GM13976 (cell line): ENCODE measurements around the gene CACNG5.

Source experiments
- DNase-seq: peaks from one replicate; pipeline ENCODE4 v3.0.0; 2012; ENCODE audit warnings: low spot score
- in situ Hi-C: fragments of 300-500 bp; cut with MboI; formaldehyde crosslinking; loops from one replicate; pipeline ENCODE4 v1.12.0; 2022; ENCODE audit warnings: low sequenced_read_pairs, mixed read lengths, inconsistent platforms; ENCODE audit not compliant: unreplicated experiment
- TF ChIP-seq, protein P1 (sequence below): IDR thresholded peaks from 2 replicates; pipeline ENCODE4 v1.5.1; 2012; ENCODE audit warnings: borderline replicate concordance, mild to moderate bottlenecking; ENCODE audit not compliant: insufficient read depth; ENCODE audit errors: extremely low read depth, missing control alignments, control extremely low read depth

Gene CACNG5

GRCh38 chr17:66903781-66904180, 68.9 kb downstream of the CACNG5 start:
- DNase-seq, result no peak
- TF ChIP-seq, protein P1, sequence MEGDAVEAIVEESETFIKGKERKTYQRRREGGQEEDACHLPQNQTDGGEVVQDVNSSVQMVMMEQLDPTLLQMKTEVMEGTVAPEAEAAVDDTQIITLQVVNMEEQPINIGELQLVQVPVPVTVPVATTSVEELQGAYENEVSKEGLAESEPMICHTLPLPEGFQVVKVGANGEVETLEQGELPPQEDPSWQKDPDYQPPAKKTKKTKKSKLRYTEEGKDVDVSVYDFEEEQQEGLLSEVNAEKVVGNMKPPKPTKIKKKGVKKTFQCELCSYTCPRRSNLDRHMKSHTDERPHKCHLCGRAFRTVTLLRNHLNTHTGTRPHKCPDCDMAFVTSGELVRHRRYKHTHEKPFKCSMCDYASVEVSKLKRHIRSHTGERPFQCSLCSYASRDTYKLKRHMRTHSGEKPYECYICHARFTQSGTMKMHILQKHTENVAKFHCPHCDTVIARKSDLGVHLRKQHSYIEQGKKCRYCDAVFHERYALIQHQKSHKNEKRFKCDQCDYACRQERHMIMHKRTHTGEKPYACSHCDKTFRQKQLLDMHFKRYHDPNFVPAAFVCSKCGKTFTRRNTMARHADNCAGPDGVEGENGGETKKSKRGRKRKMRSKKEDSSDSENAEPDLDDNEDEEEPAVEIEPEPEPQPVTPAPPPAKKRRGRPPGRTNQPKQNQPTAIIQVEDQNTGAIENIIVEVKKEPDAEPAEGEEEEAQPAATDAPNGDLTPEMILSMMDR, result no peak
- in situ Hi-C loops, result loop anchor here (10.0 kb wide), 1 partner anchor 189 kb away; no protein-coding TSS in a partner anchor

GRCh38 chr17:66904760-66905624, 70.1 kb downstream of the CACNG5 start:
- in situ Hi-C loops, result loop anchor here (10.0 kb wide), 1 partner anchor 190 kb away; no protein-coding TSS in a partner anchor
- no peak for DNase-seq
- TF ChIP-seq, protein P1, result no peak

GRCh38 chr17:66906321-66907278, 71.7 kb downstream of the CACNG5 start:
- DNase-seq, result peak; percentile 79
- TF ChIP-seq, protein P1, result peak; percentile 81
- in situ Hi-C loops, result loop anchor here (10.0 kb wide), 1 partner anchor 192 kb away; no protein-coding TSS in a partner anchor

GRCh38 chr17:66909804-66910373, 75.0 kb downstream of the CACNG5 start:
- in situ Hi-C loops, result loop anchor here (10.0 kb wide), 1 partner anchor 195 kb away; no protein-coding TSS in a partner anchor
- TF ChIP-seq, protein P1, result no peak
- no peak for DNase-seq

DNA sequence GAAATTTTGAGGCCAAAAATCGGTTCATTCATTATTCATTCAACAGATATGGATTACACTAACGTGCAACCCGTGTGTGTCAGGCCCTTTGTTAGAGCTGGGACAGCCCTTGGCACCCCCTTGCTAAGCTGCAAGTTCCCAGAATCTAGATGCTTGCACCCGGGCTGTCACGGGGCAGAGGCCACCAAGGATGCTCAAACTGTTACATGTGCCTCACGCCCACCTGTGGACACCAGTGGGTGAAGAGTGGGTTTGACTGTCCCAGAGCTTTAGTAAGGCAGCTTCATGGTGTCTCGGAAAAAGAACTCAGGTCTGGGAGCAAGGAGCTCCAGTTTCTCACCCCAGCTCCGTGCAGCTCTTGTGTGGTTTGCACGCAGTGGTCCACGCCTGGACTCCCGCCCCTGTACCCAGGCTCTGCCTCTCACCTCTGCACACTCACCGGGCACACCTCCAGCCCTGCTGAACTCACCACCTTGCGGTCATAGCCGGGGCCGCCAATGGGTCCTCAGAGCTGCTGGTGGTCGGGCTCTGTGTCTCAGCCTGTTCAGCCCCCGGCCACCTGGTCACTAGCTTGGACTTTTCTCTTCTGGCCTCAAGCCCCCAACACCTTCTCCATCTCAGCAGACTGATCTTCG, 75.9 kb downstream of the CACNG5 start:
- TF ChIP-seq, protein P1, result no peak
- no peak for DNase-seq
- in situ Hi-C loops, result no loop called here
